Measurements from ENCODE around the gene CENPB.

The CENPB gene

DNA sequence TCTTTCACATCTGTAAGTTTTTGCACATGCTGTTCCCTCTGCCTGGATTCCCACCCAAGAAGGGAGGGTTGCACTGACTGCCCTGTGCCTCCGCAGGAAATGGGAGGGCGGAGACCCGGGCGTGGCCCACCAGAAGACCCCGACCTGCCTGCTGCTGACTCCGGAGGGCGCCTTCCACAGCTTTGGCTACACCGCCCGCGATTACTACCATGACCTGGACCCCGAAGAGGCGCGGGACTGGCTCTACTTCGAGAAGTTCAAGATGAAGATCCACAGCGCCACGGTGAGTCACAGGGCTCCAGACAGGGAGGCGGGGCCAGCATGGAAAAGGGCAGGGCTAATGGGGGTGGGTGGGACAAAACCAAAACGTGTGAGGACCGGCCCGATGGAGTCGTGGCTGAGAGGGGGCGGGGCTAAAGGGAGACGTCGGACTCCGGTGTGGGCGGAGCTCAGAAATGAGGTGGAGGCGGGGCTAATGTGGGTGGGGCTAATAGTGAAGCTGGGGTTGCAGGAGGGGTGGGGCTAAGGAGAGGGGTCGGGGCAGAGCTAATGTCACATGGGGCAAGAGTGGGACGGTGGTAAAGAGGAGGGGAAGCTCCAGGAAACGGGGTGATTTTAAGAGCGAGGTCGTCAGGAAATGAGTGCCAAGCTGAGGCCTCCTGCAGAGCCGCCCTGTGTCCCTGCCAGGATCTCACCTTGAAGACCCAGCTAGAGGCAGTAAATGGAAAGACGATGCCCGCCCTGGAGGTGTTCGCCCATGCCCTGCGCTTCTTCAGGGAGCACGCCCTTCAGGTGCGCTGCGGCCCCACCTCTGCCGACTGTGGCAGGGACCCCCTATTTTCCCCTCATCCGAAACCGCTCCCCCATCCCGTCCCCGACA lies 41.5 kb downstream of the CENPB start:
- TF ChIP-seq, protein P1, sequence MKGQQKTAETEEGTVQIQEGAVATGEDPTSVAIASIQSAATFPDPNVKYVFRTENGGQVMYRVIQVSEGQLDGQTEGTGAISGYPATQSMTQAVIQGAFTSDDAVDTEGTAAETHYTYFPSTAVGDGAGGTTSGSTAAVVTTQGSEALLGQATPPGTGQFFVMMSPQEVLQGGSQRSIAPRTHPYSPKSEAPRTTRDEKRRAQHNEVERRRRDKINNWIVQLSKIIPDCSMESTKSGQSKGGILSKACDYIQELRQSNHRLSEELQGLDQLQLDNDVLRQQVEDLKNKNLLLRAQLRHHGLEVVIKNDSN (IDR thresholded peaks at IDR 0.05), result peak; percentile 66
- TF ChIP-seq TEAD4 (IDR thresholded peaks at IDR 0.05), result no peak
- TF ChIP-seq NFIC (IDR thresholded peaks at IDR 0.05), result no peak
- 0 out of 2 replicates have a peak, but pooled peaks have one; percentile 16 for TF ChIP-seq YY1 (IDR thresholded peaks at IDR 0.05; ENCODE audit: low read depth)
- TF ChIP-seq, protein P2, sequence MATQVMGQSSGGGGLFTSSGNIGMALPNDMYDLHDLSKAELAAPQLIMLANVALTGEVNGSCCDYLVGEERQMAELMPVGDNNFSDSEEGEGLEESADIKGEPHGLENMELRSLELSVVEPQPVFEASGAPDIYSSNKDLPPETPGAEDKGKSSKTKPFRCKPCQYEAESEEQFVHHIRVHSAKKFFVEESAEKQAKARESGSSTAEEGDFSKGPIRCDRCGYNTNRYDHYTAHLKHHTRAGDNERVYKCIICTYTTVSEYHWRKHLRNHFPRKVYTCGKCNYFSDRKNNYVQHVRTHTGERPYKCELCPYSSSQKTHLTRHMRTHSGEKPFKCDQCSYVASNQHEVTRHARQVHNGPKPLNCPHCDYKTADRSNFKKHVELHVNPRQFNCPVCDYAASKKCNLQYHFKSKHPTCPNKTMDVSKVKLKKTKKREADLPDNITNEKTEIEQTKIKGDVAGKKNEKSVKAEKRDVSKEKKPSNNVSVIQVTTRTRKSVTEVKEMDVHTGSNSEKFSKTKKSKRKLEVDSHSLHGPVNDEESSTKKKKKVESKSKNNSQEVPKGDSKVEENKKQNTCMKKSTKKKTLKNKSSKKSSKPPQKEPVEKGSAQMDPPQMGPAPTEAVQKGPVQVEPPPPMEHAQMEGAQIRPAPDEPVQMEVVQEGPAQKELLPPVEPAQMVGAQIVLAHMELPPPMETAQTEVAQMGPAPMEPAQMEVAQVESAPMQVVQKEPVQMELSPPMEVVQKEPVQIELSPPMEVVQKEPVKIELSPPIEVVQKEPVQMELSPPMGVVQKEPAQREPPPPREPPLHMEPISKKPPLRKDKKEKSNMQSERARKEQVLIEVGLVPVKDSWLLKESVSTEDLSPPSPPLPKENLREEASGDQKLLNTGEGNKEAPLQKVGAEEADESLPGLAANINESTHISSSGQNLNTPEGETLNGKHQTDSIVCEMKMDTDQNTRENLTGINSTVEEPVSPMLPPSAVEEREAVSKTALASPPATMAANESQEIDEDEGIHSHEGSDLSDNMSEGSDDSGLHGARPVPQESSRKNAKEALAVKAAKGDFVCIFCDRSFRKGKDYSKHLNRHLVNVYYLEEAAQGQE (IDR thresholded peaks at IDR 0.05; ENCODE audit: low read depth), result no peak
- TF ChIP-seq, protein P3, sequence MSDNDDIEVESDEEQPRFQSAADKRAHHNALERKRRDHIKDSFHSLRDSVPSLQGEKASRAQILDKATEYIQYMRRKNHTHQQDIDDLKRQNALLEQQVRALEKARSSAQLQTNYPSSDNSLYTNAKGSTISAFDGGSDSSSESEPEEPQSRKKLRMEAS (IDR thresholded peaks at IDR 0.05), result peak; percentile 50; the same call in 1 of the 2 replicates
- TF ChIP-seq CREB1 (IDR thresholded peaks at IDR 0.05; ENCODE audit: low read depth), result no peak
- 0 out of 2 replicates have a peak, but pooled peaks have one; percentile 17 for TF ChIP-seq RAD21 (IDR thresholded peaks at IDR 0.05; ENCODE audit: low read depth)
- no peak for TF ChIP-seq CEBPB (IDR thresholded peaks at IDR 0.05)
- TF ChIP-seq TAF1 (IDR thresholded peaks at IDR 0.05; ENCODE audit: low read depth), result no peak; the same call in 1 of the 2 replicates
- no peak for TF ChIP-seq FOXM1 (IDR thresholded peaks at IDR 0.05; ENCODE audit: borderline replicate concordance, low read depth)
- TF ChIP-seq EGR1 (IDR thresholded peaks at IDR 0.05), result no peak
- TF ChIP-seq ZBTB7A (IDR thresholded peaks at IDR 0.05; ENCODE audit: low read depth), result peak; percentile 23
- TF ChIP-seq TCF12 (IDR thresholded peaks at IDR 0.05; ENCODE audit: low read depth), result no peak
- no peak for TF ChIP-seq EP300 (IDR thresholded peaks at IDR 0.05; ENCODE audit: borderline replicate concordance)

DNA sequence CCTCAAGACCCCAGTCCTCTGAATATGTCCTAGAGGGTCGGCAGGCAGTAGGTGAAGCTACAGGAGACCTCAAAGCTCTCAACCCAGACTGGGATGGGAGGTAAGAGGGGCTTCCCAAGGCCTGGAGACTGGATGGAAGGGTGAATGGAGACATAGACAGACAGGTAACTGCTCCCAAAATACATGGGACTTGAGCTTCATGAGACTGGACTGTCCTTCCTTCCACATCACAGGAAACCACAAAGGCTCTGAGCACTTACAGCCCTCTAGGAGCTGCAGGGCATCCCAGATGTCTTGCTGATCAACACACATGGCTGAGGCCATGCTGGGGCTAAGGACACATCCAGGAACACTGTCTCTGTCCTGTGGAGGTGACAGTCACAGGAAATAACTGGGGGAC lies 42.5 kb downstream of the CENPB start:
- TF ChIP-seq NFIC (IDR thresholded peaks at IDR 0.05), result no peak
- TF ChIP-seq FOXM1 (IDR thresholded peaks at IDR 0.05; ENCODE audit: borderline replicate concordance, low read depth), result no peak
- TF ChIP-seq, protein P1 (IDR thresholded peaks at IDR 0.05), result no peak
- TF ChIP-seq TAF1 (IDR thresholded peaks at IDR 0.05; ENCODE audit: low read depth), result no peak

DNA sequence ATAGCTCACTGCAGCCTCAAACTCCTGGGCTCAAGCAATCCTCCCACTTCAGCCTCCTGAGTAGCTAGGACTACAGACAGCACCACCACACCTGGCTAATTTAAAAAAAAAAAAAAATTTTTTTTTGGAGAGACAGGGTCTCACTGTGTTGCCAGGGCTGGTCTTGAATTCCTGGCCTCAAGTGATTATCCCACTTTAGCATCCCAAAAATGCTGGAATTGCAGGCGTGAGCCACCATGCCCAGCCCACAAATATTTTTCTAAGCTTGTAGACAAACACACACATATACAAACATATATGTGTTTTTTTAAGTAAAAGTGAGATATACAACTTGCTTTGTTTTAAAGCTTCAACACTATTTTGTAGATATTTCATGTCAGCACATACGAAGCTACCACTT lies 43.3 kb downstream of the CENPB start:
- TF ChIP-seq FOXM1 (IDR thresholded peaks at IDR 0.05; ENCODE audit: borderline replicate concordance, low read depth) (no peak), TEAD4 (IDR thresholded peaks at IDR 0.05) (no peak), NFIC (IDR thresholded peaks at IDR 0.05) (no peak), EGR1 (IDR thresholded peaks at IDR 0.05) (no peak), TCF12 (IDR thresholded peaks at IDR 0.05; ENCODE audit: low read depth) (no peak), CREB1 (IDR thresholded peaks at IDR 0.05; ENCODE audit: low read depth) (no peak), TAF1 (IDR thresholded peaks at IDR 0.05; ENCODE audit: low read depth) (no peak), RAD21 (IDR thresholded peaks at IDR 0.05; ENCODE audit: low read depth) (no peak), ZBTB7A (IDR thresholded peaks at IDR 0.05; ENCODE audit: low read depth) (no peak), EP300 (IDR thresholded peaks at IDR 0.05; ENCODE audit: borderline replicate concordance) (no peak), YY1 (IDR thresholded peaks at IDR 0.05; ENCODE audit: low read depth) (no peak), CEBPB (IDR thresholded peaks at IDR 0.05) (no peak)
- TF ChIP-seq, protein P2 (IDR thresholded peaks at IDR 0.05; ENCODE audit: low read depth), result no peak
- TF ChIP-seq, protein P3 (IDR thresholded peaks at IDR 0.05), result no peak
- TF ChIP-seq, protein P1 (IDR thresholded peaks at IDR 0.05), result no peak

DNA sequence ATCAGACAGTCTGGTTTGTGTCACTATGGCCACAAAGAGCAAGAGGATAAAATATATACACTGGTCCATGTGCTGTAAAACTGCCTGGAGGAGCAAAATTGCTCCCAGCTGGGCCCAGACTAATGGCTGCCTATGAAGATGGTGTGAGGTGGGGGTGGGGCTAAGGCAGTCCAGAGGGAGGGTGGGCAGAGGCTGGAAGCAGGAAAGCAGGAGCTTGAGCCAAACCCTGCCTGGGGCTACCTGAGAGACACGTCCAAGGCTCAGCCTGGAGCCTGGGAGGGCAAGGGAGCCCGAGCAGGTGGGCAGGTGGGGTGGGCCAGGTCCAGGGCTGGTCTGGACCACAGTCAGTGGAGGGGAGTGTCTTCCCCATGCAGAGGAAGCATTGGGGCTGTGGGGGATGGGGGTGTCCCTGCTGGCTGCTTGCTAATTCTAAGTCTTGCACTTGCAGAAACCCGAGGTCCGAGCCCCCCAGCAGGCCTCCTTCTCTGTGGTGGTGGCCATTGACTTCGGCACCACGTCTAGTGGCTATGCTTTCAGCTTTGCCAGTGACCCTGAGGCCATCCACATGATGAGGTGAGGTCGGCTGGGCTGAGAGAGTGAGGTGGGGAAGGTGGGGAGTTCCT lies 44.6 kb downstream of the CENPB start:
- TF ChIP-seq ZBTB7A (IDR thresholded peaks at IDR 0.05; ENCODE audit: low read depth) (no peak), TEAD4 (IDR thresholded peaks at IDR 0.05) (no peak), YY1 (IDR thresholded peaks at IDR 0.05; ENCODE audit: low read depth) (no peak), RAD21 (IDR thresholded peaks at IDR 0.05; ENCODE audit: low read depth) (no peak), CREB1 (IDR thresholded peaks at IDR 0.05; ENCODE audit: low read depth) (no peak), EGR1 (IDR thresholded peaks at IDR 0.05) (no peak), CEBPB (IDR thresholded peaks at IDR 0.05) (no peak), FOXM1 (IDR thresholded peaks at IDR 0.05; ENCODE audit: borderline replicate concordance, low read depth) (no peak), NFIC (IDR thresholded peaks at IDR 0.05) (no peak), TAF1 (IDR thresholded peaks at IDR 0.05; ENCODE audit: low read depth) (no peak), TCF12 (IDR thresholded peaks at IDR 0.05; ENCODE audit: low read depth) (no peak), EP300 (IDR thresholded peaks at IDR 0.05; ENCODE audit: borderline replicate concordance) (no peak)
- TF ChIP-seq, protein P3 (IDR thresholded peaks at IDR 0.05), result no peak
- TF ChIP-seq, protein P2 (IDR thresholded peaks at IDR 0.05; ENCODE audit: low read depth), result no peak
- TF ChIP-seq, protein P1 (IDR thresholded peaks at IDR 0.05), result no peak
